ENCODE data around the gene MKNK1. TPM values are rescaled to one million over a fixed set of nuclear protein-coding genes. Genes with fewer than 3 reads are reported as not detected.

MKNK1 gene
- total RNA-seq, 1 experiment from 2014 or later: 22.7 TPM

DNA sequence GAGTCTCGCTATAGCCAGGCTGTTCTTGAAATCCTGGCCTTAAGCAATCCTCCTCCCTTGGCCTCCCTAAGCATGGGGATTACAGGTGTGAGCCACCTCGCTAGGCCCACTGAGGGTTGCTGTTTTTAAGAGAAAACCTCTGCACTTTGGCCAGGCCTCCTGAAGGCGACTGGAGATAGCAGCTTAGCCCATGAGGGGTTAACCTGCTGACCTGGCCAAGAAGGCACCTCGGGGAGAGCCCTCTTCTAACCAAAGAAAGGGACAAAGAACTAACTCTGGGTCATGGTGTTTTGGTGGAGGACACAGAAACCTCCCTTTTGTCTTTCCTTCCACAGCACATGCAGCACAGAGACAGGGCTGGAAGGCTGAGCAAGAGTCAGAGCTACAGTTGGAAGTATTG is 35.0 kb downstream of the MKNK1 start:
- intact Hi-C loops (cut with micrococcal nuclease; ENCODE audit: unreplicated experiment): no loop called here
- no peak for DNase-seq
- H3K4me1 ChIP-seq: no peaks in the 10 kb centered on the region
- no peaks in the 10 kb centered on the region for H3K9me3 ChIP-seq
- H3K4me3 Mint-ChIP-seq (ENCODE audit: unreplicated experiment): no peak overlapping the region
- H3K4me3 ChIP-seq (ENCODE audit: low read depth, low read length): no peak overlapping the region
- CTCF ChIA-PET: no interaction called here
- POLR2A ChIA-PET: no interaction called here
- no peaks in the 10 kb centered on the region for H3K9me3 Mint-ChIP-seq (ENCODE audit: unreplicated experiment)
- H3K27ac Mint-ChIP-seq (ENCODE audit: unreplicated experiment): no peak overlapping the region
- no TSS peak for BruUV-seq (replicated peaks)
- no peaks in the 10 kb centered on the region for H3K36me3 Mint-ChIP-seq (ENCODE audit: insufficient read depth, unreplicated experiment)
- H3K4me1 Mint-ChIP-seq (ENCODE audit: low read depth, unreplicated experiment): no peaks in the 10 kb centered on the region
- H3K36me3 ChIP-seq (ENCODE audit: control insufficient read depth, insufficient read depth, low read length): no peaks in the 10 kb centered on the region
- no peaks in the 10 kb centered on the region for H3K27me3 ChIP-seq (replicated peaks; ENCODE audit: control insufficient read depth, insufficient read depth, low read length)
- no peaks in the 10 kb centered on the region for H3K27me3 Mint-ChIP-seq (ENCODE audit: insufficient read depth, unreplicated experiment)
- TF ChIP-seq, protein P1, sequence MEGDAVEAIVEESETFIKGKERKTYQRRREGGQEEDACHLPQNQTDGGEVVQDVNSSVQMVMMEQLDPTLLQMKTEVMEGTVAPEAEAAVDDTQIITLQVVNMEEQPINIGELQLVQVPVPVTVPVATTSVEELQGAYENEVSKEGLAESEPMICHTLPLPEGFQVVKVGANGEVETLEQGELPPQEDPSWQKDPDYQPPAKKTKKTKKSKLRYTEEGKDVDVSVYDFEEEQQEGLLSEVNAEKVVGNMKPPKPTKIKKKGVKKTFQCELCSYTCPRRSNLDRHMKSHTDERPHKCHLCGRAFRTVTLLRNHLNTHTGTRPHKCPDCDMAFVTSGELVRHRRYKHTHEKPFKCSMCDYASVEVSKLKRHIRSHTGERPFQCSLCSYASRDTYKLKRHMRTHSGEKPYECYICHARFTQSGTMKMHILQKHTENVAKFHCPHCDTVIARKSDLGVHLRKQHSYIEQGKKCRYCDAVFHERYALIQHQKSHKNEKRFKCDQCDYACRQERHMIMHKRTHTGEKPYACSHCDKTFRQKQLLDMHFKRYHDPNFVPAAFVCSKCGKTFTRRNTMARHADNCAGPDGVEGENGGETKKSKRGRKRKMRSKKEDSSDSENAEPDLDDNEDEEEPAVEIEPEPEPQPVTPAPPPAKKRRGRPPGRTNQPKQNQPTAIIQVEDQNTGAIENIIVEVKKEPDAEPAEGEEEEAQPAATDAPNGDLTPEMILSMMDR (IDR thresholded peaks at IDR 0.05; ENCODE audit: insufficient read depth in 1 of 2, low read depth in 1 of 2, low read length in 1 of 2, severe bottlenecking in 1 of 2, unreplicated experiment in 1 of 2): no peak

DNA sequence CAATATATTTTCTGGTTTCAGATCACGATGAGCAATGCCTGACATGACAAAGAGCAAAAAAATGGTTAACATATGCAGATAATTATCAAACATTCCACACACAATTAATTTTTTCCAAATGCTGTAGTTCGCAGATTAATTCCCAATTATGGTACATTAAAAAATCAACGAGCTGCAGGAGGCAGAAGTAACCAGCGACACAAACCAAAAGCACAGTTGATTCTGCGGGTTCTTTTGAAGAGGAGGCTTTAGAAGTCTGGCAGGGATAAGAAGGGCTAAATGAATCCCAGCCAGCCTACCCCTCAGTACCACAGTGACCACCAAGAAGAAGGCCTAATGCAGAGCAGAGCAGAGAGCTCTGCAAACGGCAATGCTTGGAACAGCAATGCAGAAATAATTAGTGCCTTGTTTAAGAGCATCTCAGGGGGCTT is 35.6 kb downstream of the MKNK1 start:
- intact Hi-C loops (cut with micrococcal nuclease; ENCODE audit: unreplicated experiment): no loop called here
- TF ChIP-seq, protein P1 (IDR thresholded peaks at IDR 0.05; ENCODE audit: insufficient read depth in 1 of 2, low read depth in 1 of 2, low read length in 1 of 2, severe bottlenecking in 1 of 2, unreplicated experiment in 1 of 2): no peak
- Mint-ChIP-seq H3K36me3 (ENCODE audit: insufficient read depth, unreplicated experiment) (no peaks in the 10 kb centered on the region), H3K4me3 (ENCODE audit: unreplicated experiment) (no peak overlapping the region), H3K27me3 (ENCODE audit: insufficient read depth, unreplicated experiment) (no peaks in the 10 kb centered on the region), H3K9me3 (ENCODE audit: unreplicated experiment) (no peaks in the 10 kb centered on the region), H3K27ac (ENCODE audit: unreplicated experiment) (no peak overlapping the region), H3K4me1 (ENCODE audit: low read depth, unreplicated experiment) (no peaks in the 10 kb centered on the region)
- no peak for DNase-seq
- CTCF ChIA-PET: no interaction called here
- Histone ChIP-seq H3K27me3 (replicated peaks; ENCODE audit: control insufficient read depth, insufficient read depth, low read length) (no peaks in the 10 kb centered on the region), H3K9me3 (no peaks in the 10 kb centered on the region), H3K4me3 (ENCODE audit: low read depth, low read length) (no peak overlapping the region), H3K36me3 (ENCODE audit: control insufficient read depth, insufficient read depth, low read length) (no peaks in the 10 kb centered on the region), H3K4me1 (no peaks in the 10 kb centered on the region)
- no TSS peak for BruUV-seq (replicated peaks)
- POLR2A ChIA-PET: no interaction called here

DNA sequence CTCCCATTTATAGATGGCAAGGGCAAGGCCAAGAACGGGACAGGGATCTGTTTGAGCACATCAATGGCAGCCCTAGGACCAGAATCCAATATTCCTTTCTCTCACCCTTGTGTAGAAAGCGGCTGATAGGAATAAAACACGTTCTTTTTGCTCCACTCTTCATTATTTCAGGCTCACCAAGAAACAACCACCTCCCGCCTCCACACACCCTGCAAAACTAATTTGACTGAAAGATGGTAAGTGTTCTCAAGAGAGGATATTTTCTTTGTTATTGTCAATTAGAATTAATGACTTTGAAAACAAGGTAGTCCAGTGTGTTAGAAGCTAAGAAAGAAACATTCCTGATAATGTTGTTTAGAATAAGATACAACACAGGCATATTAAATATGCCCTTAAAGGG is 40.7 kb downstream of the MKNK1 start:
- BruUV-seq (replicated peaks): no TSS peak
- Histone ChIP-seq H3K4me3 (ENCODE audit: low read depth, low read length) (no peak overlapping the region), H3K9me3 (no peaks in the 10 kb centered on the region), H3K36me3 (ENCODE audit: control insufficient read depth, insufficient read depth, low read length) (no peaks in the 10 kb centered on the region), H3K27me3 (replicated peaks; ENCODE audit: control insufficient read depth, insufficient read depth, low read length) (no peaks in the 10 kb centered on the region), H3K4me1 (no peaks in the 10 kb centered on the region)
- intact Hi-C loops (cut with micrococcal nuclease; ENCODE audit: unreplicated experiment): no loop called here
- Mint-ChIP-seq H3K9me3 (ENCODE audit: unreplicated experiment) (no peaks in the 10 kb centered on the region), H3K36me3 (ENCODE audit: insufficient read depth, unreplicated experiment) (no peaks in the 10 kb centered on the region), H3K27ac (ENCODE audit: unreplicated experiment) (no peak overlapping the region), H3K4me1 (ENCODE audit: low read depth, unreplicated experiment) (no peaks in the 10 kb centered on the region), H3K4me3 (ENCODE audit: unreplicated experiment) (no peak overlapping the region), H3K27me3 (ENCODE audit: insufficient read depth, unreplicated experiment) (no peaks in the 10 kb centered on the region)
- ChIA-PET CTCF (no interaction called here), POLR2A (no interaction called here)
- TF ChIP-seq, protein P1 (IDR thresholded peaks at IDR 0.05; ENCODE audit: insufficient read depth in 1 of 2, low read depth in 1 of 2, low read length in 1 of 2, severe bottlenecking in 1 of 2, unreplicated experiment in 1 of 2): no peak
- DNase-seq: no peak
